Right lobe of liver (tissue), 6 donors: ENCODE measurements around the gene MRPL11. TPM values are rescaled to one million over a fixed set of nuclear protein-coding genes. Genes with fewer than 3 reads are reported as not detected.

Experiments
- ATAC-seq, 4 donors: fragments of 200-7000 bp; cut with Tn5 transposase; one replicate each; pipeline ENCODE4 v1.9.1; 2020; ENCODE audit warnings: mild to moderate bottlenecking in 4 of 4, moderate library complexity in 4 of 4
- DNase-seq, 3 donors: peaks; one replicate each; pipeline ENCODE4 v3.0.0-alpha.2; 2020
- H3K27ac ChIP-seq, 3 donors: fragments of 200-600 bp; one replicate each; pipeline ENCODE4 v1.8.0; 2022
- H3K27me3 ChIP-seq, 2 donors: fragments of 200-600 bp; one replicate each; pipeline ENCODE4 v1.8.0; 2022
- H3K36me3 ChIP-seq, 4 donors: fragments of 200-600 bp; sonication (generic) in 1 of 4; one replicate each; pipeline versions ENCODE4 v1.5.1 to v1.8.0; 2017 to 2022; ENCODE audit warnings: control low read depth in 1 of 4
- H3K4me1 ChIP-seq, 4 donors: fragments of 200-600 bp; sonication (generic) in 1 of 4; one replicate each; pipeline versions ENCODE4 v1.5.1 to v1.8.0; 2017 to 2022; ENCODE audit warnings: control low read depth in 1 of 4
- H3K4me3 ChIP-seq, 3 donors: fragments of 200-600 bp; one replicate each; pipeline ENCODE4 v1.8.0; 2022
- H3K9me3 ChIP-seq, 4 donors: fragments of 200-600 bp; sonication (generic) in 1 of 4; one replicate each; pipeline versions ENCODE4 v1.5.1 to v1.8.0; 2017 to 2022; ENCODE audit warnings: control low read depth in 1 of 4
- POLR2A ChIP-seq: fragments of 450-650 bp; IDR thresholded peaks from one replicate; pipeline ENCODE4 v1.6.1; 2017; ENCODE audit warnings: antibody characterized with exemption, mild to moderate bottlenecking
- WGBS: methylation state at CpG from one replicate; pipeline ENCODE4 v1.1.6; 2018; ENCODE audit warnings: low coverage, low lambda C conversion rate; ENCODE audit not compliant: insufficient coverage; ENCODE audit errors: missing lambda C conversion rate; 5-methylcytosine and 5-hydroxymethylcytosine counted together
- intact Hi-C, 2 donors: fragments of 100-400 bp; cut with DNase I; formaldehyde crosslinking; loops; one replicate each; pipeline versions ENCODE4 v1.11.2 to v1.14.1; 2022
- total RNA-seq, 6 experiments: library from RNA; depleted of rRNA in 2 of 6; stranded (reverse); fragments of >200 nt in 2 of 6; fragmentation: NEBNext Ultra II Directional in 3 of 6; extraction: Animal tissue kit (Norgen Biotek cat#: 25700) in 3 of 6; gene quantifications; one replicate each; pipeline versions ENCODE4 v1.1.0 to v1.2.4, GENCODE V29; 2016 to 2023
- TF ChIP-seq, protein P1 (sequence below), 4 donors: fragments of 200-600 bp in 3 of 4; fragments of 450-650 bp in 1 of 4; IDR thresholded peaks; one replicate each; pipeline versions ENCODE4 v1.5.1 to v1.8.0; 2016 to 2022; ENCODE audit warnings: antibody characterized with exemption in 4 of 4, mild to moderate bottlenecking in 2 of 4
- donor health status: DM: no; HTN: yes; CAD: no.
- donor health status: DM: no; HTN: no; CAD: no.
- donor health status: DM: no; HTN: no; CAD: no.
- donor health status: DM: no; HTN: yes; CAD: no.
- donor health status: DM: no; HTN: yes; CAD: no.

The MRPL11 gene
- total RNA-seq, 6 experiments from 2014 or later, result 17.6 to 34.1 (median 28.6) TPM

DNA sequence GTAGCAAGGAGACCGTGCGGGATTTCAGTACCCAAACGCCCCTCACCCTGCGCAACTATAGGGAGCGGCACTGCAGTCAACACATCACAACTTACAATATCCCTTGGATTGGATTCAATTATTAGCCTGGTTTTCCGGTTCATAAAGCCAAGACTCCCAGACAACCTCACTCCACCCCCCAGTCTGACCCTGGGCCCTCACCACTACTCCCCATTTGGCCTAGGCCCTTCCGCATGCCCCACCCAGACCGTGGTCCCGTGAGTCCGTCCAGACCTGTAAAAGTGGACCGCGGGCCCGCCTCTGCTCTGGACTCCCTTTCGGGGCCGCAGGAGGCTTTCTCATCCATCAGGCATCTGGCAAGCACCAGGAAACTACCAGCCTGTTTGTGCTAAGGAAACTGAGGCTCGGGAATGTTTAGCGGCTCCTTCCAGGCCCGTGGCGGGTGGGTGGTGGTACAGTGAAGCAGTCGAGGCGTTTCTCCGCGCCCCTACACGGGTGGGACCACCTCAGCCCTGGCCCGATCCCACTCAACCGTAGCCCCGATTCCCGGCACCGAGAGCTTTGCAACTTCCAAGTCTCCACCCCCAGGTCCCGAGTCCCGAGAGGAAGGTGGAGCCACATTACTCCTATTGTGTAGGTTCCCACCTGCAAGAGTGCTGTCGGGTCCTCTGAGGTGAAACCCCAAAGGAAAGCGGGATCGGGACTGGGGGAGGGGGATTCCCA, 40.9 kb upstream of the MRPL11 start:
- peaks cover 0 to 11% (median 0%) of the 10 kb centered on the region in 4 donors for H3K4me1 ChIP-seq
- no peaks in the 10 kb centered on the region for H3K36me3 ChIP-seq
- peak; percentile 46 to 58 (median 54) for ATAC-seq
- H3K27me3 ChIP-seq, result no peaks in the 10 kb centered on the region
- TF ChIP-seq, protein P1, sequence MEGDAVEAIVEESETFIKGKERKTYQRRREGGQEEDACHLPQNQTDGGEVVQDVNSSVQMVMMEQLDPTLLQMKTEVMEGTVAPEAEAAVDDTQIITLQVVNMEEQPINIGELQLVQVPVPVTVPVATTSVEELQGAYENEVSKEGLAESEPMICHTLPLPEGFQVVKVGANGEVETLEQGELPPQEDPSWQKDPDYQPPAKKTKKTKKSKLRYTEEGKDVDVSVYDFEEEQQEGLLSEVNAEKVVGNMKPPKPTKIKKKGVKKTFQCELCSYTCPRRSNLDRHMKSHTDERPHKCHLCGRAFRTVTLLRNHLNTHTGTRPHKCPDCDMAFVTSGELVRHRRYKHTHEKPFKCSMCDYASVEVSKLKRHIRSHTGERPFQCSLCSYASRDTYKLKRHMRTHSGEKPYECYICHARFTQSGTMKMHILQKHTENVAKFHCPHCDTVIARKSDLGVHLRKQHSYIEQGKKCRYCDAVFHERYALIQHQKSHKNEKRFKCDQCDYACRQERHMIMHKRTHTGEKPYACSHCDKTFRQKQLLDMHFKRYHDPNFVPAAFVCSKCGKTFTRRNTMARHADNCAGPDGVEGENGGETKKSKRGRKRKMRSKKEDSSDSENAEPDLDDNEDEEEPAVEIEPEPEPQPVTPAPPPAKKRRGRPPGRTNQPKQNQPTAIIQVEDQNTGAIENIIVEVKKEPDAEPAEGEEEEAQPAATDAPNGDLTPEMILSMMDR (IDR thresholded peaks at IDR 0.05), result no peak
- no peak for TF ChIP-seq POLR2A
- under 1% methylated on average over 27 of the region's 34 CpGs for WGBS
- peak overlapping the region; percentile 66 to 79 (median 70) for H3K4me3 ChIP-seq
- DNase-seq, result peak in 1 of 3 donors; percentile 48
- peak overlapping the region; percentile 63 to 84 (median 79) for H3K27ac ChIP-seq
- no peaks in the 10 kb centered on the region for H3K9me3 ChIP-seq
- intact Hi-C loops, result no loop called here

DNA sequence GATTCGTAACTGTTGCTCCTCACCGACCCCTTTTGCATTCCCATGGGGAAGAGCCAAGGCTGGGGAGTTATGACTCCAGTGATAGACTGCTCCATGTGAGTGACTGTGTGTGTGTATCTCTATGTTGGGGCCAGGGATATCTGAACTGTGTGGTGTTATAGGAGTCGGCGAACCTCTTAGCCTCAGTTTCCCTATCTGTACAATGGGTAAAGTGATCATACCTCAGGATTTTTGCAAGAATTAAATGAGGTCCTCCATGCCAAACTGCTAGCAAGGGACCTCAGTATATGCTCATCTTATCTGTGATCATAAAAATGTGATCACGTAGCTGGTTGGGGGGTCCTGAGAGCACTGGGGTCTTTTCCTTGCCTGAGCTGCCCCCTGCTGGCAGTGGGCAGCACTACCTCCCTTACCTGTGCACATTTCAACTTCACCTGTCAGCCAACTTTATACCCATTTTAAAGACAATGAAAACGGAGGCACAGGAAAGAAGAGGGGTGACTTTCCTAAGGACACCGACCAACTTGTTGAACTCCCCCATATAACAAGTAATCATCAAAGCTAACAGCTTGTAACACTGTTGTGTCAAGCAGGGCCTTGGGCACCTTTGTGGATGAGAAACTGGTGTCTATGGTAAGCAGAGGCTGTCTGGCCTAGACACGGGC, 40.2 kb upstream of the MRPL11 start:
- no peaks in the 10 kb centered on the region for H3K27me3 ChIP-seq
- no peaks in the 10 kb centered on the region for H3K36me3 ChIP-seq
- ATAC-seq, result no peak
- no peaks in the 10 kb centered on the region for H3K9me3 ChIP-seq
- peaks cover 0 to 11% (median 0%) of the 10 kb centered on the region in 4 donors for H3K4me1 ChIP-seq
- TF ChIP-seq, protein P1 (IDR thresholded peaks at IDR 0.05), result peak; percentile 66 to 70 (median 67)
- TF ChIP-seq POLR2A, result no peak
- WGBS, result 39% methylated on average over 7 of the region's 8 CpGs
- intact Hi-C loops, result no loop called here
- no peak for DNase-seq
- peak overlapping the region in 1 of 3 donors; percentile 79 for H3K27ac ChIP-seq
- peak overlapping the region; percentile 66 to 79 (median 70) for H3K4me3 ChIP-seq

GRCh38 chr11:66477263-66478201, 38.9 kb upstream of the MRPL11 start:
- peak in 1 of 3 donors; percentile 37 for DNase-seq
- H3K4me3 ChIP-seq, result no peak overlapping the region
- no peaks in the 10 kb centered on the region for H3K36me3 ChIP-seq
- ATAC-seq, result no peak
- no peak overlapping the region for H3K27ac ChIP-seq
- H3K27me3 ChIP-seq, result no peaks in the 10 kb centered on the region
- TF ChIP-seq, protein P1 (IDR thresholded peaks at IDR 0.05), result no peak
- no peak for TF ChIP-seq POLR2A
- 81% methylated on average over 6 of the region's 11 CpGs for WGBS
- H3K9me3 ChIP-seq, result no peaks in the 10 kb centered on the region
- intact Hi-C loops, result no loop called here
- peaks cover 0 to 11% (median 0%) of the 10 kb centered on the region in 4 donors for H3K4me1 ChIP-seq

DNA sequence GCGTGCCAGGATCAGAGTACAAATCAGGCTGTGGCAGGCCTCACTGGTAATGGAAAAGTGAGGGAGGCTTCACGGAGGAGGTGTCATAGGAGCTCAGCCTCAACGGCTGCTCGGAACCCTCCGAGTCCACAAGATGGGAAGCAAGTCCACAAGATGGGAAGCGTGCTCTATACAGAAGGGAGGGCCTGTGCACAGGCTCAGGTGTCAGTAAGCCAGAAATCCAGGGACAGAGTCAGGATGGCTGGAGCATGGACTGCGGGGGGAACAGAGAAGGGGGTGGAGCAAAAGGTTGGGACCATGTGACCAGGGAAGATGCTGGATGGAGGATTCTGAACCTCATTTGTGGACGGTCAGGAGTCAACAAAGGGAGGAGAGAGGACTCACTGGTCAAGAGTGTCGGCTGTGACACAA, 38.2 kb upstream of the MRPL11 start:
- Histone ChIP-seq H3K9me3 (no peaks in the 10 kb centered on the region), H3K36me3 (no peaks in the 10 kb centered on the region), H3K4me1 (peaks cover 0 to 11% (median 0%) of the 10 kb centered on the region in 4 donors), H3K27ac (no peak overlapping the region), H3K4me3 (no peak overlapping the region), H3K27me3 (no peaks in the 10 kb centered on the region)
- TF ChIP-seq, protein P1 (IDR thresholded peaks at IDR 0.05), result no peak
- no peak for TF ChIP-seq POLR2A
- 73% methylated on average over 9 of the region's 9 CpGs for WGBS
- intact Hi-C loops, result no loop called here
- ATAC-seq (no peak), DNase-seq (peak in 1 of 3 donors; percentile 35)
